HG03066 (cell line): ENCODE data around the gene SLC25A44.

Experiments used
- ATAC-seq: cut with Tn5 transposase; IDR thresholded peaks from one replicate; pipeline ENCODE4 v1.9.1; 2021; ENCODE audit warnings: low read depth; ENCODE audit not compliant: unreplicated experiment

Gene SLC25A44

GRCh38 chr1:156193488-156194299 lies at the start of gene SLC25A44:
Gene SLC25A44 (plus strand): TSS chr1:156194104. CDS start chr1:156199848, 5,744 bp downstream.
- peak; percentile 96 for ATAC-seq

GRCh38 chr1:156144742-156145141 lies 49.2 kb upstream of the SLC25A44 start:
- no peak for ATAC-seq

- no peak for ATAC-seq
Observed at GRCh38 chr1:156145650-156146019, 48.3 kb upstream of the SLC25A44 start.

GRCh38 chr1:156146020-156146768 lies 47.7 kb upstream of the SLC25A44 start:
- no peak for ATAC-seq

- ATAC-seq, result no peak
Observed at GRCh38 chr1:156146769-156147405, 47.0 kb upstream of the SLC25A44 start.

GRCh38 chr1:156148216-156148615 lies 45.7 kb upstream of the SLC25A44 start:
- no peak for ATAC-seq

- ATAC-seq, result peak; percentile 43
Observed at GRCh38 chr1:156149374-156150332, 44.3 kb upstream of the SLC25A44 start.

GRCh38 chr1:156150333-156151011 lies 43.4 kb upstream of the SLC25A44 start:
- no peak for ATAC-seq

- no peak for ATAC-seq
Observed at GRCh38 chr1:156151093-156151688, 42.7 kb upstream of the SLC25A44 start.

GRCh38 chr1:156152628-156153027 lies 41.3 kb upstream of the SLC25A44 start:
- no peak for ATAC-seq

- no peak for ATAC-seq
Observed at GRCh38 chr1:156153362-156153761, 40.5 kb upstream of the SLC25A44 start, which contains the start of gene SEMA4A. Gene SEMA4A (plus strand): TSS chr1:156153585. CDS start chr1:156154579, 994 bp downstream.

GRCh38 chr1:156154317-156154749 lies 39.6 kb upstream of the SLC25A44 start:
- ATAC-seq, result peak; percentile 49

GRCh38 chr1:156155756-156156510 lies 38.0 kb upstream of the SLC25A44 start:
- ATAC-seq, result no peak

GRCh38 chr1:156157506-156157905 lies 36.4 kb upstream of the SLC25A44 start:
- ATAC-seq, result no peak

GRCh38 chr1:156157966-156158365 lies 35.9 kb upstream of the SLC25A44 start:
- ATAC-seq, result no peak

GRCh38 chr1:156160000-156160742 lies 33.7 kb upstream of the SLC25A44 start:
- ATAC-seq, result no peak

- no peak for ATAC-seq
Observed at GRCh38 chr1:156160743-156161171, 33.1 kb upstream of the SLC25A44 start.
